Astrocyte (in vitro differentiated cells and primary cell): Measurements from ENCODE around the gene ADARB2.

Experiments
- EZH2 ChIP-seq: IDR thresholded peaks from 2 replicates; pipeline ENCODE4 v1.6.1; 2012; ENCODE audit warnings: mild to moderate bottlenecking, low read length, inconsistent platforms; ENCODE audit not compliant: insufficient read depth
- TF ChIP-seq, protein P1 (sequence below): IDR thresholded peaks from 2 replicates; pipeline ENCODE4 v1.5.1; 2011; ENCODE audit warnings: low read depth, mild to moderate bottlenecking, inconsistent platforms, low read length, moderate library complexity; ENCODE audit not compliant: insufficient read depth

GRCh38 chr10:1734288-1734687 lies 3.0 kb downstream of the ADARB2 start:
- TF ChIP-seq EZH2, result no peak
- TF ChIP-seq, protein P1, sequence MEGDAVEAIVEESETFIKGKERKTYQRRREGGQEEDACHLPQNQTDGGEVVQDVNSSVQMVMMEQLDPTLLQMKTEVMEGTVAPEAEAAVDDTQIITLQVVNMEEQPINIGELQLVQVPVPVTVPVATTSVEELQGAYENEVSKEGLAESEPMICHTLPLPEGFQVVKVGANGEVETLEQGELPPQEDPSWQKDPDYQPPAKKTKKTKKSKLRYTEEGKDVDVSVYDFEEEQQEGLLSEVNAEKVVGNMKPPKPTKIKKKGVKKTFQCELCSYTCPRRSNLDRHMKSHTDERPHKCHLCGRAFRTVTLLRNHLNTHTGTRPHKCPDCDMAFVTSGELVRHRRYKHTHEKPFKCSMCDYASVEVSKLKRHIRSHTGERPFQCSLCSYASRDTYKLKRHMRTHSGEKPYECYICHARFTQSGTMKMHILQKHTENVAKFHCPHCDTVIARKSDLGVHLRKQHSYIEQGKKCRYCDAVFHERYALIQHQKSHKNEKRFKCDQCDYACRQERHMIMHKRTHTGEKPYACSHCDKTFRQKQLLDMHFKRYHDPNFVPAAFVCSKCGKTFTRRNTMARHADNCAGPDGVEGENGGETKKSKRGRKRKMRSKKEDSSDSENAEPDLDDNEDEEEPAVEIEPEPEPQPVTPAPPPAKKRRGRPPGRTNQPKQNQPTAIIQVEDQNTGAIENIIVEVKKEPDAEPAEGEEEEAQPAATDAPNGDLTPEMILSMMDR, result no peak
